GM18502 (cell line): ENCODE measurements around the gene CFAP77.

ENCODE experiments used
- ATAC-seq: cut with Tn5 transposase; IDR thresholded peaks from one replicate; pipeline ENCODE4 v1.9.1; 2021; ENCODE audit warnings: mild to moderate bottlenecking; ENCODE audit not compliant: unreplicated experiment, poor library complexity

CFAP77 gene

GRCh38 chr9:132486706-132487350 lies 76.8 kb downstream of the CFAP77 start:
- ATAC-seq, result no peak

GRCh38 chr9:132487351-132487791 lies 77.4 kb downstream of the CFAP77 start:
- ATAC-seq, result no peak

- no peak for ATAC-seq
Measured at GRCh38 chr9:132487980-132488535, 78.0 kb downstream of the CFAP77 start.

- no peak for ATAC-seq
Measured at GRCh38 chr9:132488626-132489025, 78.6 kb downstream of the CFAP77 start.

- ATAC-seq, result no peak
Measured at GRCh38 chr9:132489536-132489935, 79.5 kb downstream of the CFAP77 start.

GRCh38 chr9:132494857-132495256 lies 84.8 kb downstream of the CFAP77 start:
- ATAC-seq, result no peak

- ATAC-seq, result no peak
Measured at GRCh38 chr9:132497731-132498130, 87.7 kb downstream of the CFAP77 start.

GRCh38 chr9:132498531-132499210 lies 88.7 kb downstream of the CFAP77 start:
- no peak for ATAC-seq

- no peak for ATAC-seq
Measured at GRCh38 chr9:132499251-132499650, 89.2 kb downstream of the CFAP77 start.

- ATAC-seq, result no peak
Measured at GRCh38 chr9:132500193-132500592, 90.2 kb downstream of the CFAP77 start.

- no peak for ATAC-seq
Measured at GRCh38 chr9:132502480-132502879, 92.5 kb downstream of the CFAP77 start.

- ATAC-seq, result no peak
Measured at GRCh38 chr9:132503116-132503515, 93.1 kb downstream of the CFAP77 start.

- no peak for ATAC-seq
Measured at GRCh38 chr9:132504488-132504887, 94.5 kb downstream of the CFAP77 start.

- ATAC-seq, result no peak
Measured at GRCh38 chr9:132505991-132506655, 96.1 kb downstream of the CFAP77 start.

- ATAC-seq, result no peak
Measured at GRCh38 chr9:132506977-132507669, 97.1 kb downstream of the CFAP77 start.

- ATAC-seq, result no peak
Measured at GRCh38 chr9:132507670-132508469, 97.9 kb downstream of the CFAP77 start.

- no peak for ATAC-seq
Measured at GRCh38 chr9:132509928-132510874, 100.2 kb downstream of the CFAP77 start.

- no peak for ATAC-seq
Measured at GRCh38 chr9:132511191-132511999, 101.4 kb downstream of the CFAP77 start.
